Measurements from ENCODE around the gene CCDC122.

CCDC122 gene

DNA sequence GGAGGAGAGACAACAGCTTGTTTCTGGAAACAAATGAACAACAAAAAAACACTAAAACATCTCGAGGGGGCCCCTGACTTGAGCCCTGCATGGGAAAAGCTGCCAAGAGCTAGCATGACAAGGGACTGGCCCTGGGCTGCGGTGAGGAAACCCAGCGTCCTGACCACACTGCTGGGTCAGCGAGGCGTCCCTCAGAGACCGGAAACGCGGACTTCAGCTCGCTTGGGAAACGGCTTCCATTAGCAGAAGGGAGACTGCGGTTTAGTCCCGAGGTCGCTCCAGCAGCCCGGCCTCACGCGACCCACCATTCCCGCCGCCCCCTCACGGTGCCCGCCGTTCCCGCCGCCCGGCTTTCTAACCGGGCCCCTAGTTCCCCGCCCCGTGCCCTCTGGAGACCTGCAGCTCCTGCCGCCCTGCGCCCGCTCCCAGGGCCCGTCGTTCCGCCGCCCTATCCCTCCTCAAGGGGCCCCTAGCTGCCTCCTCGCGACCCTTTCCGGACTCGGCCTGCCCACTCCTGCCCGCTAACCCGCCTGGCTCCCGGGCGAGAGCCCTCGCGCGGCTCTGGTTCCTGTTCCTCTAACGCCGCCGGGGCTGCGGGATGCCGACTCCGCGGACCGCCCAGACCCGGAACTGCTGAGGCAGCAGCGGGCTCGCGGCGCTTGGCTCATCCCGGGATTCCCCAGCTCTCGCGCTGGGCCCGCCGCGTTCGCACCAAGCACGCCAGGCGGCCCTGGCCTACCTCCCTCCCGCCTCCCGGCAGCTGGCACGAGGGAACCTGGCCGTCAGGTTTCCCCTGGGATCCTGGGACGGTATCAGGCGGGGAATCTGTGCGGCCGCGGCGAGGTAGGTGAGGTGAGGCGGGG, at the start of gene CCDC122:
Gene CCDC122, minus strand, starts transcription at position 849 of the 863 bp plus-strand sequence. CDS start 10,364 bp downstream, outside the sequence.
- DNase-seq (ENCODE audit: low read depth in 2 of 2): peak; percentile 67 to 71

DNA sequence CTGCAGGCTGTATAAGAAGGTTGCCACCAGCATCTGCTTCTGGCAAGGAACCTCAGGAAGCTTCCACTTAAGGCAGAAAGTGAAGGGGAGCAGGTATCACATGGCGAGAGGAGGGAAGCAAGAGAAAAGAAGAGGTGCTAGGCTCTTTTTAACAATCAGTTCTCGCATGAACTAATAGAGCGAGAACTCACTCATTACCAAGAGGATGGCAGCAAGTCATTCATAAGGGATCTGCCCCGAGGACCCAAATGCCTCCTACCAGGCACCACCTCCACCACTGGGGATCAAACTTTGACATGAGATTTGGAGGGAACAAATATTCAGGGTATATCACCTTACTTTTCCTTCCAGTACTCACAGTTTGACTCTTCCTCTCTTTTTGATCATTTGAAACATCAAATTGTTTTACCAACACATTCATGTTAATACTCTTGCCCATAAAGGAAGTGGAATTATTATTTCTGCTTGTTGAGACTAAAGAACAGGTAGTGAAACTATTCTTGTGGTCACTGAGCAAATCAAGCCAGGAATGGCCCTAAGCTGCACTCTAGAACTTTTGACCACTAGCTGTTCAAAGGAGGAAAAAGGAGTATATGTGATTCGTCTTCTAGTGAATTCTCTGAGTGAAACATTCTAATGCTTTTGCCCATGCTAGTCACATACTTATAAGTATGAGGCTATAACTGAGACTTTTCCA, 45.2 kb upstream of the CCDC122 start:
- no peak for DNase-seq (ENCODE audit: low read depth in 2 of 2)

DNA sequence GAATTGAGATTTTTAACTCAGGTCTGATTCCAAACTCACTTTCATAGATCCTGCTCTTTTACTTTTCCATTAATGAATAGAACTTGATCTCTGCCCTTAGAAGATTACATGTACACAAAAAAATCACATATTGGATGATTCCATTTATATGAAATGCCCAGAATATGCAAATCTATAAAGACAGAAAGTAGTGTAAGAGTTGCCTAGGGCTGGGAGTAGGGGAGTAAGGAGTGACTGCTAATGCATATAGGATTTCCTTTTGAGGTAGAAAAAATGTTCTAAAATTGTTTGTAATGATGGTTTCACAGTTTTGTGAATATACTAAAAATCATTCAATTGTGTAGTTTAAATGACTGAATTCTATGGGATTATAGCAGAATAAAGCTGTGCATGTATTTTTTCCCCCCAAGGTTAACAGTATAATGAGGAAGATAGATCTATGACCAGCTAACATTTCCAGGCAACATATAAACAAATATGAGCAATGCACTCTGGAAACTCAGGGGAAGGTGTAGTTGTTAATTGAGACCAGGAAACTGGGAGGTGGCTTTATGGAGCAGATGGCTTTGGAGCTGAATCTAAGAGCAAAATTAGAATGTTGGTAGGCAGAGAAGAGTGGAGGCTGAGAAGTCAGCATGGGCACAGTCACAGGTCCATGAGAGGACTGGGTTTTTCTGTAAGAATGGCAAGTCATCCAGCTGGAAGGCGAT, 41.6 kb upstream of the CCDC122 start:
- DNase-seq (ENCODE audit: low read depth in 2 of 2): no peak

DNA sequence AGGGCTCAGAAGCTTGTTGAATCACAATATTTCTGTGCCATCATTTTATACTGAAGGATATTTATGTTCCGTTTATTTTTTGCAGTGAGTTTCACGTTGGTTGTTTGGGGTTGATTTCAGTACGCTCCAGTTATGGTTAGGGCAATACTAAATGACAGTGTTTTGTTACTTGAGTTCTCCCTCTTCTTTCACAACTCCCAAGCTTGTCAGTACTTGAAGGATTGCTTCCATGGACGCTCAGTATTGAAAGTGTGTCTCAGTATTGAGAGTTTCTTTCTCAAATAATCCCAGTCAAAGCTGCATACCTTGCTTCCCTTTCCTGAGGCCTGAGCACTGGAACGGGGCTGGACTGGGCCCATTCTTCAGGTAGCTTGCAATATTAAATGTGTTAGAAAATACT, 39.1 kb upstream of the CCDC122 start:
- no peak for DNase-seq (ENCODE audit: low read depth in 2 of 2)

DNA sequence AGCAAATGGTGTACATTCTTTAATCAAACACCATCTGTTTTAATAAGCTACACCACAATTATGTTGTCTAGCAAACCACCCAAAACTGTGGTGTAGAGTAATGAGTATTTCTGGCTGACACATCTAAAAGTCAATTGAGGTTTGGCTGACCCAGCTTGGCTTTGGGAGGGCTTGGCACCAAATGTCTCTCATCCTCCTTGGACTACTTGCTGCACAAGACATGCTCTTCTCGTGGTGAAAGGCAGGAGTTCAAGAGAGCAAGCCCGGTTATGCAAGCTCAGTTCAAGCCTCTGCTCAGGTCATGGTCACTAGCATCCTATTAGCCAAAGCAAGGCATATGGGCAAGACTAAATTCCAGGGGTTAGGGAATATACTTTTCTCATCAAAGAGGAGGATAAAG, 37.3 kb upstream of the CCDC122 start:
- DNase-seq (ENCODE audit: low read depth in 2 of 2): no peak

DNA sequence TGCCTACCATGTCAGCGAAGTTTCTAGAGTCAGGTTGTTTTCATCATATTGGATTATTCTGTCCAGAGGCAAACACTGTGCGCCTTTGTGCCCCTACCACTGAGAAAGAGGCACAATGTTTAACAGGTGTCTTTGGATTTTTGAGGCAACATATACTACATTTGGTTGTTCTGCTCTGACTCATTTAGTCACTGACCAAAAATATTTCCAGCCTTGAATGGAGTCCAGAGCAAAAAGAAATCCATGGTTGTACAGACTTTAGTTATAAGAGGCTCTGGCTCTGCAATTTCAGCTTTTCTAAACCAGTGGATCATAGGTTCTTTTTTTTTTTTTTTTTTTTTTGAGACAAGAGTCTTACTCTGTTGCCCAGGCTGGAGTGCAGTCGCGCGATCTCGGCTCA, 35.9 kb upstream of the CCDC122 start:
- DNase-seq (ENCODE audit: low read depth in 2 of 2): no peak

DNA sequence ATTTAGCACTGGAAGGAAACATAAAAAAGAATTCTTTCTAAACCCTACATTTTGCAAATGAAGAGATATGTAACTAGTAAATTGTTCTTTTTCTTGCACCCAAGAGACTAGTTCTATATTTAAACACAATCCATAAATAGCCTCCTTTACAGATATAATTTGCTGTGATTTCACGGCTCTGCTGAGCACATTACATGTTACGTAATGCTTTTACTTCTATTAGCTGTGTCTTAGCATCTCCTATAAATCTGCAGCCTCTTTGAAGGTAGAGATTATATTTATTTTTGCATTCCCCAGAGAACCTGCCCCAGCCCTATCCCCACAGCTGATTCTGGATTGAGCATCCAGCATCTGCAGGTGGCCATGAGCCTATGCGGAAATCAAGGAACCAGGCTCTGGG, 32.3 kb upstream of the CCDC122 start:
- DNase-seq (ENCODE audit: low read depth in 2 of 2): no peak

DNA sequence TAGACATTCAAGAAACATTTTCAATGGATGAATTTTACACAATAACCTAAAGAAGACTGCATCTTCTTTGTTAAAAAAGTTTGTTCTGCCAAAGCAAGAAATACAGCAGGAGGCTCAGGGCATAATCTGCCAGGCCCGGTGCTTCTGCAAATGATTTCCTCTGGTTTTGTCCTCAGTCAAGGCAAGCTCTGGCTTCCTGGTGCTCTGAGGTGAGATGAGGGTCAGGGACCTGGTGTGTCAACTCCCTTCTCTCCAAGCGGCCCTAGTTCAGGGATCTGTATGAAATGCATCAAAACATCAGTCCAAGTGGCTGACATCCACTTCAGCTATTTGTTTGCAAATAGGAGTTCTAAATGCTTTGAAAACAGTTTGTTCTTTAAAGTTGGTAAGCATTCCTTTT, 31.7 kb upstream of the CCDC122 start:
- no peak for DNase-seq (ENCODE audit: low read depth in 2 of 2)

DNA sequence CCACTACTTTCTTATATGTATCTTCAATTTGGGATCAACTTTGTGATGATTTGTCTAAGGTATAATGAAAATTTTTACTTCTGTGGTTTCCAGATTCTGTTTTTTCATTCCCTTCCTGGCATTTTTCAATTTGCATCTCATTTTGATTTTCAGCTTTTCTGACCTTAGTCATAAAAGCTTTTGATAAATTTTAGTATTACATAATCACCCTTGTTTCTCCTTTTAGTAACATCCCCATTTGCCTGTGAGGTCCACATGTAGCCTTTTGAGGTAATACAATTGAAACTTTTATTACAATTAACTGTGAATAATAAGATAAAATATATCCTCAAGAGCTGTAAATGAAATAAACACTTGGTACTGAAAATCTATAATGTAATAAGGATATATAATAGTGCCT, 31.3 kb upstream of the CCDC122 start:
- DNase-seq (ENCODE audit: low read depth in 2 of 2): no peak

DNA sequence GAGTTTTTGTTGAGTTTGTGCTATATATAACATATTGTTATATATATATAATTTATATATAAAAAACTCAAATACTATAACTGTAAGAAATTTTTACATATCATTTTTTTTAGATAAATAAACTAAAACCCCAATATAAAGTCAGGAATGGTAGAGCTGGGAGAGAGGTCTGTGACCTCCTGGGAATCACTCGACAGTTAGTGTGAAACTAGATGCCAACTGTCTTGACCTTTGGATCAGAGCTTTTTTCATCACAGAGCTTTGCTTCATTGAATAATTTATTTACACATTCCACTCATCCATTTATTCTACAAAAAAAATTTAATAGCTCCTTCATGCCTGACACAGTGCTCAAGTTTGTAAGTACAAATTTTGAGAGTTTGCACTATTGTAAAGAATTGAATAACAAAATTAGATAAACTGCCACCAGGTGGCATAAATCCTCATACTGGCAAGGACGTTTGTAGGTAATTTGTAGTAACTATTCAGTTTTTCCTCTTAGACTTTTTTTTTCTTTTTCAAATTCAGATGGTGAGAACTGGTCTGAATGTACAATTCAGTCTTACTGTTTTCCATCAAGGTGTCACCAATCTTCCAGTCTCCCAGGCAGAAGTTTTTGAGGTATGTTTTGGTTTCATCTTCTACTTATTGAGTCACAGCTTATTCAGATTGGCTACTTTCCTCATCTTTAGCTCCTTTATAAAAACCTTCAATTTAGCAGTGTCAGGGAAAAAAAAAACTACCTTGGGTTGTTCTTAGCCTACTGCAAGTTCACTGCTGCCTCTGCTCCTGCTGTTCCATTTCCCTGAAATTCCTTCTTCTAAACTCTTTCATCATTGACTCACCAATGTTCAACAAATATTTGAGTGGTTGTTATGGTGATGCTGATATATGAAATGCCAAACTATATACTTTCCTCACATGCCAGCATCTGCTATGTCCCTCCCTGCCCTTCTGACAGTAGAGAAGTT, 28.9 kb upstream of the CCDC122 start:
- DNase-seq (ENCODE audit: low read depth in 2 of 2): no peak

DNA sequence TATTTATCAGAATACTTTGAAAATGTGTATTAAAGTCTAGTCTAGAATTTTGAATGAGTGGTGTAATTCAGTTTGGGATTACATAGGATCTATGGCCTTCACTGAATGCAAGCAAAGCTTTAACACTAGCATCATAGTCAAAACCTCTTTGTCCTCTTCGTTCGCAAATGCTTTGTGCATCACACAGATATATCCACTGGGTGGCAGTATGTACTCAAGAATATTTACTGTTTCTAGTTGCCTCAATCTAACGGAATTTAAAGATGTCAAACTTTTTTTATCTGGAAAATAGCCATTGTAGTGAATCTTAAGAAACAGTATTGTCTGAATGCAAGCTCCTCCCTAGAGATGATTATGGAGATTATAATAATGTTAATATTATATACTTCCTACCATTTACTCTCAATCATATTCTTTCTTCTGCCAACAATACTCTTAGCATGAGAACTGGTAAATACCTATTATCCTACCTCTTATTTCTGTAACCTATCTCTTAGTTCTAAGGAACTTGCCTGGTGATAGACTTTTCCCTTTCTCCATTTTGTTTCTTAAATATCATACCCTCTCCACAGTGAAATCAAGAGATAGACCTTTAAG, 26.0 kb upstream of the CCDC122 start:
- DNase-seq (ENCODE audit: low read depth in 2 of 2): no peak

DNA sequence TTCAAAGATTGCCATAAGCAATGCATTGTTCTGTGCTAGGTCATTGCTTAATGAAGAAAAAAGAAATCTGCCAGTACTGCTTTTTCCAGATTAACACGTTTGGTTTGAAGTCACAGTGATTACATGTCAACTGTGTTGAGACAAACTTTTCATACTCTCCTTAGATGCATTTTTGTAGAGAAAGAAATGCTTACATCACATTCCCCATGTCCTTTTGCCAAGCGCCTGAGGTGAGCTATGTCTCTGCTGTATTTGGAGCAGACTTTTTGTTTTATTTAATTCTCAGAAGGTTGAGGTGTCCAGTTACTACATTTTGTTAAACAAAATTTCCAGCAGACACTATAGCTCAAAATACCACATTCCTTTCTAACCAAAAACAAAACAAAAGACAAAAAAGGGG, 16.4 kb upstream of the CCDC122 start:
- no peak for DNase-seq (ENCODE audit: low read depth in 2 of 2)

DNA sequence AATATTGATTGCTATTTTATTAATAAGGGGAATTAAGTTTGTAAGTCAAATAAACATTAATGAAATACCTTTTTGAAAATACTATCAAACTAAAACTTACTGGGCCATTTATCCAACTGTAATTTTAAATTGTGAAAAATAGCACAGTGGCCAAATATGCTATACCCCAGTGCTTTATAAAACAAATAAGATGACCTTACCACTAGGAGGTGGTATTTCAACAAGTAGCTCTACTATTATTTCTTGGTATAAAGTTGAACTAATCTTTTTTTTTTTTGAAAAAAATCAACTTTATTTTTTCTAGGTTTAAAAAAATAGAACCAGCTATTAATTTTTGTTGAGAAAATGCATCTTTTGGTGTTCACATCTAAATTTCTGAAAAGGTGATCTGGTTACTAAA, 14.9 kb upstream of the CCDC122 start:
- DNase-seq (ENCODE audit: low read depth in 2 of 2): no peak

DNA sequence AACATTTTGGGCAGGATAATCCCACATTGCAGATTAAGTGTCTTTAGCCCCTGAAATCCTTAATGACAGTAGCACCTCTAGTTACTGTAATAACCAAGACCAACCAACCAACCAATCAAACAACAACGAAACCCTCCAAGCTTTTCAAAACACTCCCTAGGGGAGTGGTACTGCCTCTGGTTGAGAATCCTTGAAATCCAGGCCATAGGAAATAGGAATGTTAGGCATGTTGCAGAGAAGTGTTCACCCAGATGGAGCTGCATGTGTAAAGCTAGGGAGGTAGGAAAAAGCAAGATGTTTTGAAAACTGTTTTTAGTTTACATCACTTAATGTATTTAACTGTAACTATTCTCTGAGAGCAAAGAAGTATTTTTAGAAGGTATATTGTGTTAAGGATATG, 4.7 kb upstream of the CCDC122 start:
- DNase-seq (ENCODE audit: low read depth in 2 of 2): no peak

DNA sequence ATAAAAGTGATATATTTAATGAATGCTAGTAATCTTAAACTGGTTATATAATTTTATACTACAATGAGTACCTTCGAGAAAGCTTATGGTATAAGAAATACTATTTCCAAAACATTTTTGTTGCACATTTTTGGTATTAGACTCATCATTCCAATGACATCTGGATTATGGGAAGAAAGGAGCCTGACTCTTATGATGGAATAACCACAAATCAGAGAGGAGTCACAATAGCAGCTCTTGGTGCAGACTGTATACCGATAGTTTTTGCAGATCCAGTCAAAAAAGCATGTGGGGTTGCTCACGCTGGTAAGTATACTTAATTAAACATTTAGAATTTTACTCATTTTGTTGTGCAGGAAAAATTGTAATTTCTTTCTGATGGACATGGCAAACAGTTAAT, 4.1 kb upstream of the CCDC122 start:
- DNase-seq (ENCODE audit: low read depth in 2 of 2): no peak

DNA sequence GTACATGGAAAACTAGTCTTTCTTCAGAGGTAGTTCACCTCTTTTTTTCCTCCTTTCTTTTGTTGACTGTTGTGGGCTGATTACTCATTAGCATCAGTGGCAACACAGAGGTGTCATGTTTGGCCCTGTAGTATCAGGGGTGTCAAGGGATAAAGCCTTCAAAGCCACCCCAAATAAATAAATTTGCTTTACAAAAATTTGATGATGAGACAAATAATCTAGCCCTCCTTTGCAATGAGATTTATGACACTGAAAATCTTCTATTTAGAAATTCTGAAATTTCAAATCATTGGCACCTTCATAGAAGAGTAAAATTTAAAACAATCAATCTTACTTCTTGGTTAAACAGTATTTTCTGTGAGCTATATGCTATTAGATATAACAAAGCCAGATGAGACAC, 2.0 kb upstream of the CCDC122 start:
- no peak for DNase-seq (ENCODE audit: low read depth in 2 of 2)

DNA sequence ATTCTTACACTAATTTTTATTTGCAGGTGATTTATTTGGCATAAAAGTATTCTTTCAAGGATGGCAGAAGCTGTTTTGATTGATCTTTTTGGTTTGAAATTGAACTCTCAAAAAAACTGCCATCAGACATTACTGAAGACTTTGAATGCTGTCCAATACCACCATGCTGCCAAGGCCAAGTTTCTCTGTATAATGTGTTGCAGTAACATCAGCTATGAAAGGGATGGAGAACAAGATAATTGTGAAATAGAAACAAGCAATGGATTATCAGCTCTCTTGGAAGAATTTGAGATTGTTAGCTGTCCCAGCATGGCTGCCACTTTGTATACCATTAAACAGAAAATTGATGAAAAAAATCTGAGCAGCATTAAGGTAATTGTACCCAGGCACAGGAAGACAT, 1.4 kb upstream of the CCDC122 start:
- DNase-seq (ENCODE audit: low read depth in 2 of 2): no peak

DNA sequence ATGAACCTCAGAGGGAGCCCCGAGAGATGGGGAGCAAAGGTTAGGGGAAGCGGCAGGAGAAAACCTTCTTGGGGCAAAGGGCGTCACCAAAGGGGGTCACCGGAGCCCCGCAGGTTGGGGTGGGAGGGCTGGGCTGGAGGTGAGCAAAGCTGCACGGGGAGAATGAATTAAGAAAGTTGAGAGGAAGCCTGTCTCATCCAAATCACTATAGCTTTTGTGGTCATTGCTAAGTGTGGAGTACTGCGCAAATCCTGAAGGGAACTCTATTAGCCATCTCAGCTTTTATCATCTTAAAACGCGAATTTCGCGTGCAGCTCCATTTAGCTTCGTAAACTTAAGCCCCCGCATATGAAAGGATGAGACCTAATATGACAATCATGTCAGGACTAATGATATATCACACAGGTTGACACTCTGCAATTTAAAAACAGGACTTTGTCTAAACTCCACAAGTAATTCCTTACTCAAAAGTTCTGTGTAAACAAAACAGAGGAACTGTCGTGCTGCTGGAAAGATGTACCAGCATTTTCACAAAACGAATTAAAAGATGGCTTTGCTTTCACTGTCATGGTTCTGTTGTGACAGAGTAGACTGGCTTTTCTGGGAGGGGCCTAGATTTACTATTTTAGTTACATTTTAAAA, 795 bp upstream of the CCDC122 start:
- no peak for DNase-seq (ENCODE audit: low read depth in 2 of 2)

DNA sequence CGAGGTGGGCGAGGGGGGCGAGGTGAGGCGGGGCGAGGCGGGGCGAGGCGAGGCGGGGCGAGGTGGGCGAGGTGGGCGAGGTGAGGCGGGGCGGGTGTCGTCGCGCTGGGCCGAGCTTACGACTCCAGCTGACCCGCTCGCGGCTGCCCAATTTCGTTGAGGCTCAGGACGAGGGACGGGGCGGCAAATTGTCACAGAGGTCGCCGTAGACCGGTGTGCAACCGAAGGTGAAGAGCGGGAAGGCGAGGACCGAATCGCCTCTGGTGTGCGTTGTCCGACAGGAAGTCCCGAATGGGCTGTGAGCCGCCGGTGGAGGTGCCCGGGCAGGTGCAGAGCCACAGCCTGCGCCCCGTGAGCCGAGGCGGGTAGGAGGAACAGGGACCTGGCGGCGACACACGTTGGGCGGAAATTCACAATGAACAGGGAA, 228 bp upstream of the CCDC122 start, which contains the start of gene LACC1:
Gene LACC1, plus strand, starts transcription at position 150 of the 427 bp plus-strand sequence. CDS start 1,082 bp downstream, outside the sequence.
- peak in 1 of 2 donors; percentile 26 for DNase-seq (ENCODE audit: low read depth in 2 of 2)

DNA sequence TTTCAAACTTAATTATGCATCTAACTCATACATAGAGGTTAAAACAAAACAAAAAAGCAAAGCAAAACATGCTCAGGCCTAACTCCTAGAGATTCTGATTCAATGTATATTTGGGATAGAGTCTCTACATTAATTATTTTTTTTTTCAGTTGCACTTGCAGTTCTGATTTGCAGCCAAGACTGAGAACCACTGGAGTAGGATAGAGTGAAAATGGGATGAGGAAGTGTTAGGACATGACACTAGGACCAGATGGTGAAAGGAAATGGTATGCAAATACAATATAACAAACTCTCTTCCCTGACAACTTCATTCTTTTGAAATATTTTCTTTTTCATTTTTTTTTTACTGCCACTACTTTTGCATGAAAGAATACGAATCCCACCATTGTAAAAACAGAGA, 1.8 kb downstream of the CCDC122 start:
- no peak for DNase-seq (ENCODE audit: low read depth in 2 of 2)
